K562 (cell line): ENCODE data around the gene TCL1B.

Source experiments
- ATF1 ChIP-seq, 2 experiments: fragments of 450-650 bp in 1 of 2; IDR thresholded peaks; 2 replicates each; pipeline ENCODE4 v1.6.1; 2016; ENCODE audit warnings: missing compliant biosample characterization in 1 of 2, missing genetic modification characterization in 1 of 2
- BCLAF1 ChIP-seq, 2 experiments: fragments of 450-650 bp in 1 of 2; IDR thresholded peaks; 2 replicates each; pipeline ENCODE4 v1.6.1; 2011 to 2017; ENCODE audit warnings: low read depth in 2 of 2, antibody characterized with exemption in 1 of 2, borderline replicate concordance in 1 of 2, low read length in 1 of 2, mild to moderate bottlenecking in 1 of 2, mixed read lengths in 1 of 2; ENCODE audit not compliant: control insufficient read depth in 1 of 2
- ZNF143 ChIP-seq: sonication (generic); formaldehyde crosslinking; IDR thresholded peaks from 2 replicates; pipeline ENCODE4 v1.9.0; 2022; ENCODE audit warnings: mild to moderate bottlenecking, missing genetic modification reagents

GRCh38 chr14:95695913-95696312, 9.7 kb downstream of the TCL1B start:
- TF ChIP-seq BCLAF1 (IDR thresholded peaks at IDR 0.05; ENCODE audit: borderline replicate concordance in 1 of 2, control insufficient read depth in 1 of 2, low read depth in 2 of 2, low read length in 1 of 2) (no peak), ATF1 (CRISPR knock-in tag; IDR thresholded peaks at IDR 0.05) (no peak), ATF1 (tag; IDR thresholded peaks at IDR 0.05) (no peak), ZNF143 (CRISPR knock-in tag) (no peak)
